Measurements from ENCODE around the gene DENND10.
"Not testable (repeated sequence)": the region's sequence is repeated elsewhere in the genome, so short reads cannot be mapped to it uniquely, and the experiment has no call there.

The DENND10 gene

DNA sequence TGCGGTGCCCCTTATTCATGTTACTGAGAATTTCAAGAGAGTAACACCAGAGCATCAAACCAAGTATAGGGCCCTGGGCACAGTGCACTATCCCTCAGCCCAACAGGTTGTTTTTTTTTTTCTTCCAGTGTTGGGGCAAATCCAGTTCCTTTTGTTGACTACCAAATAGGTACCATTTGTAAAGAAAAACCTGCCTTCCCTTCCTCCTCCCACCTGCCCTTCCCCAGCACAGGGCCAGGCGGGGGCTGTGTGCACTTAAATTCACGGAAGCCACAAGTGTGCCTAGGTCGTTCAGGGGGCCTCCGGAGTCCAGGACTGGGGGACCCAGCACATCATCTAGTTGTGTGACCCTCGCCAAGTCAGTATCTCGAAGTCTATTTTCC, 62.2 kb downstream of the DENND10 start:
- H3K4me3 ChIP-seq (ENCODE audit: low read depth, low read length) = peak overlapping the region; percentile 68
- TF ChIP-seq CTCF (IDR thresholded peaks at IDR 0.05; ENCODE audit: low read depth, low read length) = no peak

GRCh38 chr10:119166564-119166963, 62.7 kb downstream of the DENND10 start:
- TF ChIP-seq CTCF (IDR thresholded peaks at IDR 0.05; ENCODE audit: low read depth, low read length) = no peak
- no peak overlapping the region for H3K4me3 ChIP-seq (ENCODE audit: low read depth, low read length)

- no peak overlapping the region for H3K4me3 ChIP-seq (ENCODE audit: low read depth, low read length)
- no peak for TF ChIP-seq CTCF (IDR thresholded peaks at IDR 0.05; ENCODE audit: low read depth, low read length)
Measured at GRCh38 chr10:119167041-119167440, 63.1 kb downstream of the DENND10 start.

DNA sequence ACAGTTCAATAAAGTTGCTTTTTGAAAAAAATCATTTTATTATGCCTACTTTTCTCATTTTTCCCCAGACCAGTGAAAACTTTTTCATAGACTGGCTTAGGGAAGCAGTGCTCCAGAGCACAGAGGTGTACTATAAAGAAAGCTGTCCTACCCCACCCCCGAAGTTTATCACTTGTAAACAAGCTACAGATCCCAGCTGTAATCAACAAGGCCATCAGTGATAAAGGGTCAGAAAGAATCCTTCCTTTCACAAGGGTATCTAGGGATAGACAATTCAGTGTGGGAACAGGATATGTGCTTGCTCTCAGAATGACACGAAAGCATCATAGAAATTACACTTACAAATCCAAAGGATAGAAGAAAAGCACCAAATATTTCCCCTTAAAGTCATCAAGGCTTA, 70.2 kb downstream of the DENND10 start:
- TF ChIP-seq CTCF (IDR thresholded peaks at IDR 0.05; ENCODE audit: low read depth, low read length) = no peak
- no peak overlapping the region for H3K4me3 ChIP-seq (ENCODE audit: low read depth, low read length)

DNA sequence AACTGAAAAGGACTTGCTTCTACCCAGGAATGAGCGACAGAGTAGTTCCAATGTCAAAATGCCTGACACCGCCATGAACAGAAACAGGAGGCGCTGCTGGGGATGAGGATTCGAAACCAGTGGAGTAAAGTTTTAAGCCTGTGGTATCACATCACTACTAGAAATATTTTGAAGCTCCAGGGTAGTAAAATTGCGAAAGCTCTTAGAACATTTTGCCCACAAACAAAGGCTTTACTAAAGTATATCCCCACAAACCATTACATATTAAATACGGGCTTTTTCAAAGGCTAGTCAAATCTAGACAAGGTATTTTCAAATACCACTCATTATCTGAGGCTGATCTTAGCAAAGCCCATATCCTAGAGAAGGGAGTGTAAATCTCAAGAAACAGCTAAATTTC, 72.3 kb downstream of the DENND10 start:
- no peak for TF ChIP-seq CTCF (IDR thresholded peaks at IDR 0.05; ENCODE audit: low read depth, low read length)
- H3K4me3 ChIP-seq (ENCODE audit: low read depth, low read length) = no peak overlapping the region

GRCh38 chr10:119177708-119178371, 73.9 kb downstream of the DENND10 start:
- peak overlapping the region; percentile 89 for H3K4me3 ChIP-seq (ENCODE audit: low read depth, low read length)
- TF ChIP-seq CTCF (IDR thresholded peaks at IDR 0.05; ENCODE audit: low read depth, low read length) = no peak

GRCh38 chr10:119178372-119179119, 74.6 kb downstream of the DENND10 start, which contains the start of gene PRDX3:
Gene PRDX3 (minus strand): TSS chr10:119178812. CDS start chr10:119178790, 22 bp downstream.
- no peak for TF ChIP-seq CTCF (IDR thresholded peaks at IDR 0.05; ENCODE audit: low read depth, low read length)
- H3K4me3 ChIP-seq (ENCODE audit: low read depth, low read length) = peak within 1 kb of the TSS; percentile 89

DNA sequence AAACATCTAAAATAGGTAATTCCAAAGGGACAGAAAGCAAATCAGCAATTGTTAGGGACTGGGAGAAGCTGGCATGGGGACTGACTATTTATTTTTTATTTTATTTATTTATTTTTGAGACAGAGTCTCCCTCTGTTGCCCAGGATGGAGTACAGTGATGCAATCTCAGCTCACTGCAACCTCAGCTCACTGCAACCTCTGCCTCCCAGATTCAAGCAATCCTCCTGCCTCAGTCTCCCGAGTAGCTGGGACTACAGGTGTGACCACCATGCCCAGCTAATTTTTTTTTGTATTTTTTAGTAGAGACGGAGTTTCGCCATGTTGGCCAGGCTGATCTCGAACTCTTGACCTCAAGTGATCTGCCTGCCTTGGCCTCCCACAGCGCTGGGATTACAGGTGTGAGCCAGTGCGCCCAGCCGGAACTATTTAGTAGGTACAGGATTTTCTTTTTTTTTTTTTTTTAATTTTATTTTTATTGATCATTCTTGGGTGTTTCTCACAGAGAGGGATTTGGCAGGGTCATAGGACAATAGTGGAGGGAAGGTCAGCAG, 77.0 kb downstream of the DENND10 start:
- not testable (repeated sequence) for H3K4me3 ChIP-seq (ENCODE audit: low read depth, low read length)
